ENCODE measurements around the gene C2CD3.
"Not testable (repeated sequence)": the region's sequence is repeated elsewhere in the genome, so short reads cannot be mapped to it uniquely, and the experiment has no call there.

C2CD3 gene

GRCh38 chr11:74112877-74113276, 57.9 kb downstream of the C2CD3 start:
- DNase-seq (ENCODE audit: low read depth) = no peak

GRCh38 chr11:74106124-74106523, 64.7 kb downstream of the C2CD3 start:
- DNase-seq (ENCODE audit: low read depth) = no peak

GRCh38 chr11:74102321-74102720, 68.5 kb downstream of the C2CD3 start:
- DNase-seq (ENCODE audit: low read depth) = no peak

GRCh38 chr11:74100735-74101134, 70.1 kb downstream of the C2CD3 start:
- DNase-seq (ENCODE audit: low read depth) = no peak

GRCh38 chr11:74100231-74100630, 70.6 kb downstream of the C2CD3 start:
- no peak for DNase-seq (ENCODE audit: low read depth)

GRCh38 chr11:74097686-74098237, 73.0 kb downstream of the C2CD3 start:
- DNase-seq (ENCODE audit: low read depth) = no peak

- no peak for DNase-seq (ENCODE audit: low read depth)
Observed at GRCh38 chr11:74094393-74094792, 76.4 kb downstream of the C2CD3 start.

GRCh38 chr11:74092425-74092824, 78.4 kb downstream of the C2CD3 start:
- no peak for DNase-seq (ENCODE audit: low read depth)

GRCh38 chr11:74091549-74091948, 79.3 kb downstream of the C2CD3 start:
- no peak for DNase-seq (ENCODE audit: low read depth)

GRCh38 chr11:74090701-74091100, 80.1 kb downstream of the C2CD3 start:
- DNase-seq (ENCODE audit: low read depth) = no peak

GRCh38 chr11:74086242-74086884, 84.4 kb downstream of the C2CD3 start:
- no peak for DNase-seq (ENCODE audit: low read depth)

- no peak for DNase-seq (ENCODE audit: low read depth)
Observed at GRCh38 chr11:74085542-74085892, 85.3 kb downstream of the C2CD3 start.

- no peak for DNase-seq (ENCODE audit: low read depth)
Observed at GRCh38 chr11:74084796-74085541, 85.8 kb downstream of the C2CD3 start.

GRCh38 chr11:74083927-74084326, 86.9 kb downstream of the C2CD3 start:
- DNase-seq (ENCODE audit: low read depth) = not testable (repeated sequence)

- DNase-seq (ENCODE audit: low read depth) = no peak
Observed at GRCh38 chr11:74081428-74081827, 89.4 kb downstream of the C2CD3 start.

- no peak for DNase-seq (ENCODE audit: low read depth)
Observed at GRCh38 chr11:74077193-74077592, 93.6 kb downstream of the C2CD3 start.

- DNase-seq (ENCODE audit: low read depth) = no peak
Observed at GRCh38 chr11:74072721-74073120, 98.1 kb downstream of the C2CD3 start.

- DNase-seq (ENCODE audit: low read depth) = no peak
Observed at GRCh38 chr11:74072286-74072685, 98.5 kb downstream of the C2CD3 start.

GRCh38 chr11:74070723-74071492, 99.9 kb downstream of the C2CD3 start:
- no peak for DNase-seq (ENCODE audit: low read depth)

GRCh38 chr11:74069146-74070046, 101.4 kb downstream of the C2CD3 start:
- DNase-seq (ENCODE audit: low read depth) = no peak

GRCh38 chr11:74066663-74067062, 104.1 kb downstream of the C2CD3 start:
- not testable (repeated sequence) for DNase-seq (ENCODE audit: low read depth)

GRCh38 chr11:74065534-74065933, 105.3 kb downstream of the C2CD3 start:
- DNase-seq (ENCODE audit: low read depth) = not testable (repeated sequence)

Data from stimulated activated CD8-positive, alpha-beta memory T cell treated with anti-CD3 and anti-CD28 coated beads, Interleukin-15, amount 100 ng/mL, for 24 hours (primary cell).